HCEC 1CT (cell line): ENCODE data around the gene SEPTIN11.

Experiments
- DNase-seq: peaks from one replicate; pipeline ENCODE4 v3.0.0-alpha.2; 2017

The SEPTIN11 gene

DNA sequence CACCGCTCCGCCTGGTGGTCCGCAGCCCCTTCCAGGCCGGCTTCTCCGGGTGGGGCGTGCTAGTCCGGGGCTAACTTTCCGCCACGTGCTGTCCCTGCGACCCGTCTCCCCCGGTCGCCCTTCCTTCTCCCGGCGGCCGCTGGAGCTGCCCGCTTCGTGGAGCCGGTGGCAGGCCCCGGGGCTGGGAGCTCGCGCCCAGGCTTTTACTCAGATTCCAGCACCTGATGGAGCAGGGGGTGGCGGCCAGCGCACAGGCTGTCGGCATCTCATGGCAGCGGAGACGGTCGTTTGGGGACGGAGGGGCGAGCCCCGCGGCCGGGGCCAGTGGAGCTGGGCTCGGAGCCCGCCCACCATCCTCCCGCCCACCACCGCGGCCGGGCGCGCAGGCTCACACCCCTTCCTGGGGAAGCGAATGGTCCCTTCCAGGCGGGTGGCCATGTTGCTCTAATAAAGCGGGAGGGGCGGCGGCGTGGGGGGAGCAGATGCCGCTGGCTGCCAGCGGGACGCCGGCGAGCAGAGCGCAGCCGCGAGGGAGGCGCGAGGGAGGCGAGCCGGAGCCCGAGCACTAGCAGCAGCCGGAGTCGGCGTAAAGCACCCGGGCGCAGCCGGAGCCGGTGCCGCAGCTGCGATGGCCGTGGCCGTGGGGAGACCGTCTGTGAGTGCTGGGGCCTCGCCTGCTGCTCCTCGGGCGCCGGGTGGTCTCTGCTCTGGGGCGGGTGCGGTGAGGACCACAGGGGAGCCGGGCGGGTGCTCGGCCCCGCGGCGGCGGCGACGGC is at the start of gene SEPTIN11:
TSS of gene SEPTIN11 (plus strand) at position 477 of the 776 bp plus-strand sequence. CDS start at position 629, 152 bp downstream.
- peak; percentile 87 for DNase-seq

DNA sequence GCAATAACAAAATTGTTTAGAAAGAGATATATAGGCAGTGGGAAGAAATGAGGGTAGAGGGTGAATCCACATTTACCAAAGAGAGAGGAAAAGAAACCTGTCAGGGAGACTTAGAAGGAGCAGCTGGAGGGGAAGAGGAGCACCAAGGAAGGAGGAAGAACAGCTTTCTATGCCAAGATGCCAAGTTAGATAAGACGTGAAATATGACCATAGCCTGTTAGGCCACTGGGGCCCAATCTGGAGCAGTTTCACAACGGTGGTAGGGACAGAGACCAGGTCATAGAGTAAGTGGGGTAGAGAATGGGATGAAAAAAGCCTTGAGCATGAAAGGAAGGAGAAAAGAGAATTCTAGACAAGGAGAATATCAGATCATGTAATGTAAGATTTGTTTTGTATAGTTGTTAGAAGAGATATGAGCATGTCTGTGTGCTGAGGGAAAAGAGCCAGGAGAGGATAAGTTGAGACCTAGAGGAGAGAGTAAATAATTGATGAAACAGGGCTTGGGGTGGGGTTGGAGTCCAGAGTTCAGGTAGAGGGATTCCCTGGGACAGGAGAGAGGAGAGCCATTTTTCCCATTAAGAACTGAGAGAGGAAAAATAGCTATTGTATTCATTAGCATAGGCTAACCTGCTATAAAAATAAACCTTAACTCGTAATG is 47.2 kb upstream of the SEPTIN11 start:
- no peak for DNase-seq

DNA sequence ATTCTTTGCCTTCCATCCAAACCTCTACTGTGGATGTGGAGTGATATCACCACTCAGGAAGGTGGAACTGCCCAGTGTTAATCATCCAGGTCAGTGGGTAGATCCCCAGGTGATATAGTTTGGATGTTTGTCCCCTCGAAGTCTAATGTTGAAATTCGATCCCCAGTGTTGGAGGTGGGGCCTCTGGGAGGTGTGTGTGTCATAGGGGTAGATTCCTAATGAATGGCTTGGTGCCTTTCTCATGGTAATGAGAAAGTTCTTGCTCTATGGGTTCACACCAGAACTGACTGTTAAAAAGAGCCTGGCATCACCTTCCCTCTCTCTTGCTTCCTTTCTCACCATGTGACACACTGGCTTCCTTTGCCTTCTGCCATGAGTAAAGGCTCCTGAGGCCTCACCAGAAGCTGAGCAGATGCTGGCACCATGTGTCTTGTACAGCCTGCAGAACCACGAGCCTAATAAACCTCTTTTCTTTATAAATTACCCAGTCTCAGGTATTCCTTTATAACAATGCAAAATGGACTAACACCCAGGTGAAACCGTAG is 44.8 kb upstream of the SEPTIN11 start:
- DNase-seq: no peak

DNA sequence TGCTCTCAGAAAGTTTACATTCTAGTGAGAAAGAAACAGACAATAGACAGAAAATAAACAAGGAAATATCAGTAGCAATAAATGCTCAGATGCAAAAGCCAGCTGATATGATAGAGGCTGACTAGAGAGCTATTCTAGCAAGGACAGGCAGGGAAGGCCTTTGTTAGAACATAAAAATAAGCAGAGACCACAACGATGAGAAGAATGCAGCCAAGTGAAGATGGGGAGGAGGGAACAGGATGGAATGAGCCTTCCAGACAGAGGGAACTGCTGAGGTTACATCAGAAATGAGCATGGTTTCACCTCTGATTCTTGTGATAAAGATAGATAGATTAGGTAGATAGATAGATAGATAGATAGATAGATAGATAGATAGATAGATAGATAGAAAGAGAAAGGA is 44.0 kb upstream of the SEPTIN11 start:
- peak; percentile 4 for DNase-seq

- no peak for DNase-seq
Observed at GRCh38 chr4:76909711-76910110, 39.8 kb upstream of the SEPTIN11 start.

GRCh38 chr4:76920715-76921114 is 28.8 kb upstream of the SEPTIN11 start:
- DNase-seq: no peak

- DNase-seq: no peak
Observed at GRCh38 chr4:76923619-76924357, 25.8 kb upstream of the SEPTIN11 start.

GRCh38 chr4:76926841-76927240 is 22.7 kb upstream of the SEPTIN11 start:
- no peak for DNase-seq

GRCh38 chr4:76930685-76931084 is 18.9 kb upstream of the SEPTIN11 start:
- DNase-seq: no peak

DNA sequence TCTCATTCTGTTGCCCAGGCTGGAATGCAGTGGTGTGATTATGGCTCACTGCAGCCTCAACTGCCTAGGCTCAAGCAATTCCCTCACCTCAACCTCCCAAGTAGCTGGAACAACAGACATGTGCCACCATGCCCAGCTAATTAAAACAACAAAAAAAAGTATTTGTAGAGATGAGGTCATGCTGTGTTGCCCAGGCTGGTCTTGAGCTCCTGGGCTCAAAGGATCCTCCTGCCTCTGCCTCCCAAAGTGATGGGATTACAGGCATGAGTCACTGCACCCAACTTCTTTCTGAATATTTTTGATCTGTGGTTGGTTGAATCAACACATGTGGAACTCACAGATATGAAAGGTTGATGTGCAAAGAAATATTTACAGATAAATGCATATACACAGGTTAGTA is 18.5 kb upstream of the SEPTIN11 start:
- DNase-seq: no peak

GRCh38 chr4:76931576-76932276 is 17.8 kb upstream of the SEPTIN11 start:
- no peak for DNase-seq

- DNase-seq: no peak
Observed at GRCh38 chr4:76939184-76939583, 10.4 kb upstream of the SEPTIN11 start.

- DNase-seq: peak; percentile 42
Observed at GRCh38 chr4:76943129-76943620, 6.4 kb upstream of the SEPTIN11 start.

DNA sequence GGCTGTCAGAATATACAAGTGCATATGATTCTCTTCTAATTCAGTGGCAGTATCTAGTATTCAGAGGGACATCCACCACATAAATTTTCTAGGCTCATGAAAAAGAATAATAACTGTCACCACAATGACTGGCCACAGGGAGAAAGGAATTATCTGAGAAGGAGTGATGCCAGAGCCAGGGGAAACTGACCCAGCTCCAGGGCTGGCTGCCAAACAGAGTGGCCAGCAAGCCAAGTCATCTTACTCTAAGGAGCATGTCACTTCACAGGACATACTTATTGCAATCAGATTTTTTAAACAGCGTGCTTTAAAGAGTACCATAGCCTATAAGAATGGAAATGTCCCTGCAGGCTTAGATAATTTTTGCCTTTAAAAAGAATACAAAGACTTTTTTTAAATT is 5.8 kb upstream of the SEPTIN11 start:
- no peak for DNase-seq

- DNase-seq: no peak
Observed at GRCh38 chr4:76947369-76947768, 2.2 kb upstream of the SEPTIN11 start.

DNA sequence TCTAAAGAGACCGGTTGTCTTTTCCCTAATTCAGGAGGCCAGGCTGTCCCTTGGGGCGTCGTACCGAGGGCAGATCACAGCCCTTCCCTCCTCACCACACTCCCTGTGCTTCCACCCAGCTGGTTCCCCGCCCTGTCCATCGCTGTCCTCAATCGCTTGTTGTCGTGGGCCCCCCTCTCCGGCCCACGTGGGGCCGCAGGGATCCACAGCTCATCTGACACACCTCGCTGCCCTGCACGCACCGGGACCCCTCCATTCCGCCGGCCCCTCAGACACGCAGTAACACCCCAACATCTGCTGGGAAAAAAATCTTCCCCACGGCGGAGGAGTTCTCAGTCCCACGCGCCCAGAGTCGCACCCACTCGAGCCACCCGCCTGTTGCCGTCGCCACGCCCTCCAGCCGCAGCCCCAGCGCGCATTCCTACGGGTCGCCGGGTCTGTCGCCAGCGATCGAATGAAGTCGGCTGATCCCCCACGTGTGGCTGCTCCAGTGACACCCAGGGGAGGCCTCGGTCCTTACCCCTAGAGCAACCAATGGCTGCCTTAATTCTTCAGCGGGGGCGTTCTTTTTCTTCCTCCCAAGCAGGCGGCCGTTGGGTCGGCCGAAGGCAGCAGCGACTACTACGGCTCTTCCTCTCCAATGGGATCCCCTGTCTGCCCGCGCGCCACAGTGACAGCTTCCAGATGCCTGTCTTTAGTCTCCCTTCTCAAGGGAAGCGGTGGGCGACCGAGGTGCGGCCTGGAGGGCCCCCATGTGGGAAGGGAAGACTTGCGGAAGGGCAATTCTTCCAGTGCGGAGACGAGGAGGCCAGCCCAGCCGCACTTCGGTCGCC is 893 bp upstream of the SEPTIN11 start:
- DNase-seq: peak; percentile 58

GRCh38 chr4:76950052-76950955 is 752 bp downstream of the SEPTIN11 start:
- DNase-seq: peak; percentile 7

GRCh38 chr4:76950956-76951671 is 1.6 kb downstream of the SEPTIN11 start:
- DNase-seq: peak; percentile 39

DNA sequence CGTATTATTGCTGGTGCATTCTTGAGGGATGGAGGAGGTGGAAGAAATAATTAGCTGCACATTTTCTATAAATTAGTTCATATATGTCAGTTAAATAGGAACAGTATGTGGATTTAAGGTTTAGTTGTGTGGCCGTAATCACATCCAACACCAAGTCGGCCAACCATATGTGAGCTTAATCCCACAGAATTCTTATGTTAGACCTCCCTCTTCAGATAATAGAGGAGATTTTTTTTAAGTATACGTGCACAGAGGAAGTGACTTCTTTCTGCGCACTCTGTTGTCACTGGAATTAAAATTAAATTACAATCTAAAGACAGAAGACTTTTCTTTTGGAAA is 2.1 kb downstream of the SEPTIN11 start:
- peak; percentile 13 for DNase-seq

- DNase-seq: no peak
Observed at GRCh38 chr4:76952071-76952470, 2.5 kb downstream of the SEPTIN11 start.
